Right lobe of liver (tissue), 6 donors: ENCODE measurements around the gene BEAN1. TPM values are rescaled to one million over a fixed set of nuclear protein-coding genes. Genes with fewer than 3 reads are reported as not detected.

ENCODE experiments used
- ATAC-seq, 4 donors: fragments of 200-7000 bp; cut with Tn5 transposase; one replicate each; pipeline ENCODE4 v1.9.1; 2020; ENCODE audit warnings: mild to moderate bottlenecking in 4 of 4, moderate library complexity in 4 of 4
- DNase-seq, 3 donors: peaks; one replicate each; pipeline ENCODE4 v3.0.0-alpha.2; 2020
- H3K27ac ChIP-seq, 3 donors: fragments of 200-600 bp; one replicate each; pipeline ENCODE4 v1.8.0; 2022
- H3K27me3 ChIP-seq, 2 donors: fragments of 200-600 bp; one replicate each; pipeline ENCODE4 v1.8.0; 2022
- H3K36me3 ChIP-seq, 4 donors: fragments of 200-600 bp; sonication (generic) in 1 of 4; one replicate each; pipeline versions ENCODE4 v1.5.1 to v1.8.0; 2017 to 2022; ENCODE audit warnings: control low read depth in 1 of 4
- H3K4me1 ChIP-seq, 4 donors: fragments of 200-600 bp; sonication (generic) in 1 of 4; one replicate each; pipeline versions ENCODE4 v1.5.1 to v1.8.0; 2017 to 2022; ENCODE audit warnings: control low read depth in 1 of 4
- H3K4me3 ChIP-seq, 3 donors: fragments of 200-600 bp; one replicate each; pipeline ENCODE4 v1.8.0; 2022
- H3K9me3 ChIP-seq, 4 donors: fragments of 200-600 bp; sonication (generic) in 1 of 4; one replicate each; pipeline versions ENCODE4 v1.5.1 to v1.8.0; 2017 to 2022; ENCODE audit warnings: control low read depth in 1 of 4
- POLR2A ChIP-seq: fragments of 450-650 bp; IDR thresholded peaks from one replicate; pipeline ENCODE4 v1.6.1; 2017; ENCODE audit warnings: antibody characterized with exemption, mild to moderate bottlenecking
- WGBS: methylation state at CpG from one replicate; pipeline ENCODE4 v1.1.6; 2018; ENCODE audit warnings: low coverage, low lambda C conversion rate; ENCODE audit not compliant: insufficient coverage; ENCODE audit errors: missing lambda C conversion rate; 5-methylcytosine and 5-hydroxymethylcytosine counted together
- intact Hi-C, 2 donors: fragments of 100-400 bp; cut with DNase I; formaldehyde crosslinking; loops; one replicate each; pipeline versions ENCODE4 v1.11.2 to v1.14.1; 2022
- total RNA-seq, 6 experiments: library from RNA; depleted of rRNA in 2 of 6; stranded (reverse); fragments of >200 nt in 2 of 6; fragmentation: NEBNext Ultra II Directional in 3 of 6; extraction: Animal tissue kit (Norgen Biotek cat#: 25700) in 3 of 6; gene quantifications; one replicate each; pipeline versions ENCODE4 v1.1.0 to v1.2.4, GENCODE V29; 2016 to 2023
- TF ChIP-seq, protein P1 (sequence below), 4 donors: fragments of 200-600 bp in 3 of 4; fragments of 450-650 bp in 1 of 4; IDR thresholded peaks; one replicate each; pipeline versions ENCODE4 v1.5.1 to v1.8.0; 2016 to 2022; ENCODE audit warnings: antibody characterized with exemption in 4 of 4, mild to moderate bottlenecking in 2 of 4
- donor health status: DM: no; HTN: yes; CAD: no.
- donor health status: DM: no; HTN: no; CAD: no.
- donor health status: DM: no; HTN: no; CAD: no.
- donor health status: DM: no; HTN: yes; CAD: no.
- donor health status: DM: no; HTN: yes; CAD: no.

BEAN1 gene
- total RNA-seq, 6 experiments from 2014 or later: 0.09 to 0.26 (median 0.10) TPM; not detected in 3

GRCh38 chr16:66508914-66509496, 81.9 kb downstream of the BEAN1 start:
- H3K4me3 ChIP-seq: no peak overlapping the region
- ATAC-seq (no peak), DNase-seq (peak in 2 of 3 donors; percentile 15 to 43)
- peaks cover 4 to 75% (median 23%) of the 10 kb centered on the region in 4 donors for H3K4me1 ChIP-seq
- no peak for TF ChIP-seq POLR2A
- TF ChIP-seq, protein P1, sequence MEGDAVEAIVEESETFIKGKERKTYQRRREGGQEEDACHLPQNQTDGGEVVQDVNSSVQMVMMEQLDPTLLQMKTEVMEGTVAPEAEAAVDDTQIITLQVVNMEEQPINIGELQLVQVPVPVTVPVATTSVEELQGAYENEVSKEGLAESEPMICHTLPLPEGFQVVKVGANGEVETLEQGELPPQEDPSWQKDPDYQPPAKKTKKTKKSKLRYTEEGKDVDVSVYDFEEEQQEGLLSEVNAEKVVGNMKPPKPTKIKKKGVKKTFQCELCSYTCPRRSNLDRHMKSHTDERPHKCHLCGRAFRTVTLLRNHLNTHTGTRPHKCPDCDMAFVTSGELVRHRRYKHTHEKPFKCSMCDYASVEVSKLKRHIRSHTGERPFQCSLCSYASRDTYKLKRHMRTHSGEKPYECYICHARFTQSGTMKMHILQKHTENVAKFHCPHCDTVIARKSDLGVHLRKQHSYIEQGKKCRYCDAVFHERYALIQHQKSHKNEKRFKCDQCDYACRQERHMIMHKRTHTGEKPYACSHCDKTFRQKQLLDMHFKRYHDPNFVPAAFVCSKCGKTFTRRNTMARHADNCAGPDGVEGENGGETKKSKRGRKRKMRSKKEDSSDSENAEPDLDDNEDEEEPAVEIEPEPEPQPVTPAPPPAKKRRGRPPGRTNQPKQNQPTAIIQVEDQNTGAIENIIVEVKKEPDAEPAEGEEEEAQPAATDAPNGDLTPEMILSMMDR (IDR thresholded peaks at IDR 0.05): no peak
- H3K27me3 ChIP-seq: no peaks in the 10 kb centered on the region
- H3K27ac ChIP-seq: peak overlapping the region in 1 of 3 donors; percentile 99
- no peaks in the 10 kb centered on the region for H3K36me3 ChIP-seq
- WGBS: 96% methylated on average over 4 of the region's 9 CpGs
- no peaks in the 10 kb centered on the region for H3K9me3 ChIP-seq
- intact Hi-C loops: no loop called here

DNA sequence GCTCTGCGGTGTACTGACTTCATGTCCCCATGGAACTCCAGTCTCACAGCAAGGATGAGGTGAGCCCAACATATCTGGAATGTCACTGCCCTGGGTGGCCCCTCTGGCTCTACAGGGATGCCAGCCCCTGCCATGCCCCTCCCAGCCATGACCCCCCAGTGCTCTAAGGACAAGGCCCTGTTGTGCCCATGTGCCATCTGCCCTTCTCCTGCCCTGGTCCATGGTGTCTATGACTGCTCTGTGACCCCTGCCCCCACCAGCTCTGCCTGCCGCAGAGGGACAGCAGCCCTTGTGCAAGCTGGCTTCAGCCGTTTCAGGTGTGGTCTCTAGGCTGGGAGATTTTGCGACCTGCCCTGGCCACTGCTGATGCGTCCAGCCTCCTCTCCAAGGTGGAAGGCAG, 82.5 kb downstream of the BEAN1 start:
- H3K9me3 ChIP-seq: no peaks in the 10 kb centered on the region
- intact Hi-C loops: no loop called here
- ATAC-seq (peak in 2 of 4 donors; percentile 4 to 30), DNase-seq (peak in 1 of 3 donors; percentile 71)
- H3K36me3 ChIP-seq: no peaks in the 10 kb centered on the region
- H3K27ac ChIP-seq: peak overlapping the region in 1 of 3 donors; percentile 99
- peaks cover 4 to 73% (median 22%) of the 10 kb centered on the region in 4 donors for H3K4me1 ChIP-seq
- 57% methylated on average over 4 of the region's 5 CpGs for whole genome bisulfite sequencing
- TF ChIP-seq, protein P1 (IDR thresholded peaks at IDR 0.05): no peak
- TF ChIP-seq POLR2A: no peak
- H3K4me3 ChIP-seq: no peak overlapping the region
- H3K27me3 ChIP-seq: no peaks in the 10 kb centered on the region

- H3K4me3 ChIP-seq: no peak overlapping the region
- H3K9me3 ChIP-seq: no peaks in the 10 kb centered on the region
- intact Hi-C loops: no loop called here
- DNase-seq (peak in 1 of 3 donors; percentile 49), ATAC-seq (no peak)
- no peaks in the 10 kb centered on the region for H3K27me3 ChIP-seq
- peak overlapping the region in 2 of 3 donors; percentile 41 to 99 for H3K27ac ChIP-seq
- peaks cover 4 to 76% (median 25%) of the 10 kb centered on the region in 4 donors for H3K4me1 ChIP-seq
- no peaks in the 10 kb centered on the region for H3K36me3 ChIP-seq
- no CpG with 5 or more reads among the region's 5 CpGs for WGBS
- TF ChIP-seq POLR2A: no peak
- TF ChIP-seq, protein P1 (IDR thresholded peaks at IDR 0.05): no peak
Observed at GRCh38 chr16:66510298-66510697, 83.2 kb downstream of the BEAN1 start.

DNA sequence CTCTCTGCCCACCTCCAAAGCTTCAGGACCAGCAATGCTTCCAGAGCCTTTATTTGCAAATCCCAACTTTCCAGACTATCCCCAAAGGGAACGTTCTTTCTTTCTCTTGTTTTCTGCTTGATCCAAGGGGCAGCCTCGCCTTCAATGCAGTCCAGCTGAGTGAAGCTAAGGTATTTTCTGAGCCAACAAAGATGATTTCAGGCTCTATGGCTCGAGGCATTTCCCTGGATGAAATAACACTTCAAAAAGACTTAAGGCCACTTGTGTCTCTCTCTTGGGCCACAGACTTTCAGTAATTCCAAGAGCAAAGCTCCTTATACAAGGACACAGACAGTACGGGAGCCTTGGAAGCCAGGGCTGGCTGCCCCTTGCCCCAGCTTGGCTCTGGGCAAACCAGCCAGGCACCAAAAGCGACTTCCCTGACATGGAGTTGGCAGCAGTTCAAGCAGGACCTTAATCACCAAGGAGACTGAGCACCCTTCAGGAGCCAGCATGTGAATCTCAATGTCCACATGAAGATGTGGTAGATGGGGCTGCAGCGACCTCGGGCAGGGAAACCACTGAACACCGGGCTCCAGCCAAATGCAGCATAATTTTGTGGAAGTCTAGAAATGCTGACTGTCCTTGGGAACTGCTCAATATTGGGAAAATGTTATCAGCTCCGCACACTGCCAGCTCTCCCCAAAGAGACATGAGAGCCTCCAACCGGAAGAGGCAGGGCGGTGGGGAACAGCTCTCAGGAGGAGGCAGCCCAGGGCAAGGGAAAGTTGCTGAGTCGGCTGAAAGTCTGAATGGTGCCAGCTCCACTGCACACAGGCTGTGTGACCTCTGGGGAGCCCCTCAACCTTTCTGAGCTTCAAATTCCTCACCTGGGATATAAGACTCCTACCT, 83.9 kb downstream of the BEAN1 start:
- DNase-seq (peak; percentile 15 to 74 (median 69)), ATAC-seq (peak; percentile 14 to 48 (median 30))
- Histone ChIP-seq H3K36me3 (no peaks in the 10 kb centered on the region), H3K4me3 (no peak overlapping the region), H3K27me3 (no peaks in the 10 kb centered on the region), H3K4me1 (peaks cover 4 to 83% (median 31%) of the 10 kb centered on the region in 4 donors), H3K27ac (peak overlapping the region; percentile 41 to 99 (median 85)), H3K9me3 (no peaks in the 10 kb centered on the region)
- intact Hi-C loops: no loop called here
- 53% methylated on average over 7 of the region's 12 CpGs for WGBS
- peak; percentile 28 for TF ChIP-seq POLR2A
- TF ChIP-seq, protein P1 (IDR thresholded peaks at IDR 0.05): no peak
